Measurements from ENCODE around the gene DNMT3A. TPM values are rescaled to one million over a fixed set of nuclear protein-coding genes. Genes with fewer than 3 reads are reported as not detected.
A peak's percentile ranks its signal among the peaks of the same experiment; 100 is the strongest.

DNMT3A gene
- total and polyA plus RNA-seq, 10 donors = 9.0 to 64.6 (median 33.2) TPM

- intact Hi-C loops (cut with DNase I; ENCODE audit: low total_unique reads) = no loop called here
- peak overlapping the region in 1 of 8 donors; percentile 50 for H3K4me3 ChIP-seq
- no peak for DNase-seq
- H3K27me3 ChIP-seq (replicated peaks in 1 of 7) = no peaks in the 10 kb centered on the region
- peaks cover 0 to 12% (median 11%) of the 10 kb centered on the region in 6 donors for H3K36me3 ChIP-seq
- TF ChIP-seq POLR2AphosphoS5 (IDR thresholded peaks at IDR 0.05) = no peak
- no peak for TF ChIP-seq POLR2A (IDR thresholded peaks at IDR 0.05)
- TF ChIP-seq CTCF (IDR thresholded peaks at IDR 0.05 in 8 of 11, conservative IDR thresholded peaks at IDR 0.05 in 3 of 11) = no peak
- H3K4me1 ChIP-seq = peaks cover 0 to 60% (median 9%) of the 10 kb centered on the region in 6 donors
- WGBS, 5 donors = 82 to 90% (median 86%) methylated on average over 9 of the region's 9 CpGs
- peaks cover 6 to 13% (median 12%) of the 10 kb centered on the region in 8 donors for H3K9me3 ChIP-seq
- H3K27ac ChIP-seq = peak overlapping the region in 2 of 8 donors; percentile 40 to 66
These were observed 19.4 kb downstream of the DNMT3A start for GRCh38 chr2:25322312-25322711.

GRCh38 chr2:25320077-25320476 is 21.6 kb downstream of the DNMT3A start:
- 54 to 69% (median 61%) methylated on average over 3 of the region's 3 CpGs for WGBS, 5 donors
- no peaks in the 10 kb centered on the region for H3K27me3 ChIP-seq (replicated peaks in 1 of 7)
- DNase-seq = no peak
- H3K4me1 ChIP-seq = peaks cover 18 to 77% (median 30%) of the 10 kb centered on the region in 6 donors
- H3K9me3 ChIP-seq = no peaks in the 10 kb centered on the region
- intact Hi-C loops (cut with DNase I; ENCODE audit: low total_unique reads) = no loop called here
- H3K36me3 ChIP-seq = no peaks in the 10 kb centered on the region
- H3K27ac ChIP-seq = no peak overlapping the region
- H3K4me3 ChIP-seq = no peak overlapping the region
- TF ChIP-seq POLR2A (IDR thresholded peaks at IDR 0.05) = no peak
- no peak for TF ChIP-seq POLR2AphosphoS5 (IDR thresholded peaks at IDR 0.05)
- TF ChIP-seq CTCF (IDR thresholded peaks at IDR 0.05 in 8 of 11, conservative IDR thresholded peaks at IDR 0.05 in 3 of 11) = no peak

GRCh38 chr2:25316101-25316500 is 25.6 kb downstream of the DNMT3A start:
- DNase-seq = peak; percentile 87
- Histone ChIP-seq H3K4me1 (peaks cover 32 to 86% (median 56%) of the 10 kb centered on the region in 6 donors), H3K4me3 (no peak overlapping the region), H3K36me3 (peaks cover 0 to 30% (median 15%) of the 10 kb centered on the region in 6 donors), H3K27ac (peak overlapping the region; percentile 1 to 89 (median 82)), H3K27me3 (replicated peaks in 1 of 7) (no peaks in the 10 kb centered on the region), H3K9me3 (no peaks in the 10 kb centered on the region)
- intact Hi-C loops (cut with DNase I; ENCODE audit: low total_unique reads) = no loop called here
- WGBS, 5 donors = 23 to 48% (median 38%) methylated on average over 8 of the region's 8 CpGs
- TF ChIP-seq CTCF (IDR thresholded peaks at IDR 0.05 in 8 of 11, conservative IDR thresholded peaks at IDR 0.05 in 3 of 11) (no peak), POLR2A (IDR thresholded peaks at IDR 0.05) (no peak), POLR2AphosphoS5 (IDR thresholded peaks at IDR 0.05) (peak in 1 of 3 donors; percentile 50)

GRCh38 chr2:25315316-25315680 is 26.4 kb downstream of the DNMT3A start:
- Histone ChIP-seq H3K4me3 (peak overlapping the region in 1 of 8 donors; percentile 48), H3K27ac (peak overlapping the region; percentile 64 to 89 (median 82)), H3K36me3 (peaks cover 0 to 36% (median 16%) of the 10 kb centered on the region in 6 donors), H3K27me3 (replicated peaks in 1 of 7) (no peaks in the 10 kb centered on the region), H3K4me1 (peaks cover 32 to 87% (median 57%) of the 10 kb centered on the region in 6 donors), H3K9me3 (no peaks in the 10 kb centered on the region)
- DNase-seq = no peak
- TF ChIP-seq CTCF (IDR thresholded peaks at IDR 0.05 in 8 of 11, conservative IDR thresholded peaks at IDR 0.05 in 3 of 11) = no peak
- TF ChIP-seq POLR2A (IDR thresholded peaks at IDR 0.05) = no peak
- no peak for TF ChIP-seq POLR2AphosphoS5 (IDR thresholded peaks at IDR 0.05)
- intact Hi-C loops (cut with DNase I; ENCODE audit: low total_unique reads) = no loop called here
- 53 to 82% (median 78%) methylated on average over 10 to 11 of the region's 11 CpGs for WGBS, 5 donors
